Stomach (tissue), 9 donors: Measurements from ENCODE around the gene RTN4. TPM values are rescaled to one million over a fixed set of nuclear protein-coding genes. Genes with fewer than 3 reads are reported as not detected.
"Not testable (repeated sequence)": the region's sequence is repeated elsewhere in the genome, so short reads cannot be mapped to it uniquely, and the experiment has no call there.

Experiments
- DNase-seq, 2 donors: peaks; one replicate each; pipeline versions ENCODE4 v3.0.0 to v3.0.0-alpha.2; 2013 to 2019
- H3K27ac ChIP-seq, 5 donors: fragments of 200-600 bp in 4 of 5; sonication (generic) in 4 of 5; one replicate each; pipeline ENCODE4 v1.5.1; 2013 to 2019; ENCODE audit warnings: mild to moderate bottlenecking in 1 of 5, moderate library complexity in 1 of 5
- H3K27me3 ChIP-seq, 3 donors: fragments of 200-600 bp; sonication (generic); one replicate each; pipeline ENCODE4 v1.5.1; 2017 to 2019; ENCODE audit warnings: mixed run types in 1 of 3
- H3K36me3 ChIP-seq, 4 donors: fragments of 200-600 bp; sonication (generic); 1 replicate in 3 of 4; 2 replicates in 1 of 4; pipeline ENCODE4 v1.5.1; 2016 to 2019
- H3K4me1 ChIP-seq, 4 donors: fragments of 200-600 bp; sonication (generic); one replicate each; pipeline ENCODE4 v1.5.1; 2016 to 2019
- H3K4me3 ChIP-seq, 4 donors: fragments of 200-600 bp; sonication (generic) in 3 of 4; one replicate each; pipeline ENCODE4 v1.5.1; 2016 to 2019; ENCODE audit warnings: mild to moderate bottlenecking in 1 of 4
- H3K9me3 ChIP-seq, 4 donors: fragments of 200-600 bp; sonication (generic); one replicate each; pipeline ENCODE4 v1.5.1; 2016 to 2019
- EP300 ChIP-seq: sonication (generic); formaldehyde crosslinking; IDR thresholded peaks from one replicate; pipeline ENCODE4 v1.6.1; 2017; ENCODE audit warnings: antibody characterized with exemption
- POLR2A ChIP-seq, 4 donors: fragments of 450-650 bp; IDR thresholded peaks; one replicate each; pipeline ENCODE4 v1.6.1; 2016; ENCODE audit warnings: antibody characterized with exemption in 4 of 4, control low read depth in 2 of 4, mild to moderate bottlenecking in 1 of 4, moderate library complexity in 1 of 4
- POLR2AphosphoS5 ChIP-seq, 3 donors: sonication (generic); formaldehyde crosslinking; IDR thresholded peaks; one replicate each; pipeline ENCODE4 v1.6.1; 2016; ENCODE audit warnings: antibody characterized with exemption in 3 of 3
- WGBS, 5 donors: extraction: QIAGEN DNeasy Blood & Tissue Kit in 3 of 5; methylation state at CpG; one replicate each; pipeline versions ENCODE4 v1.1.5 to v1.1.7; 2013 to 2018; 5-methylcytosine and 5-hydroxymethylcytosine counted together
- intact Hi-C: fragments of 100-400 bp; cut with DNase I; formaldehyde crosslinking; loops from one replicate; pipeline ENCODE4 v1.15.1; 2023; ENCODE audit warnings: low total_unique reads
- polyA plus RNA-seq, 3 donors: library from polyadenylated mRNA; stranded (reverse); fragments of 200-250 nt; gene quantifications; one replicate each; pipeline ENCODE4 v1.2.3, GENCODE V29; 2013
- total RNA-seq, 5 donors: library from RNA; depleted of rRNA; stranded (reverse); fragments of >200 nt; gene quantifications; one replicate each; pipeline versions ENCODE4 v1.1.0 to v1.2.3, GENCODE V29; 2014 to 2016
- TF ChIP-seq, protein P1 (sequence below), 7 experiments: fragments of 450-650 bp in 4 of 7; fragments of 200-600 bp in 3 of 7; sonication (generic) in 3 of 7; IDR thresholded peaks; one replicate each; pipeline ENCODE4 v1.5.1; 2016 to 2019; ENCODE audit warnings: antibody characterized with exemption in 7 of 7, control low read depth in 2 of 7, mild to moderate bottlenecking in 1 of 7
- donor health status: healthy with polysubstance abuse.
- donor health status: Bipolar disorder and iron deficiency.
- donor health status: healthy.

The RTN4 gene
- total and polyA plus RNA-seq, 8 donors, result 40.8 to 463 (median 126) TPM

DNA sequence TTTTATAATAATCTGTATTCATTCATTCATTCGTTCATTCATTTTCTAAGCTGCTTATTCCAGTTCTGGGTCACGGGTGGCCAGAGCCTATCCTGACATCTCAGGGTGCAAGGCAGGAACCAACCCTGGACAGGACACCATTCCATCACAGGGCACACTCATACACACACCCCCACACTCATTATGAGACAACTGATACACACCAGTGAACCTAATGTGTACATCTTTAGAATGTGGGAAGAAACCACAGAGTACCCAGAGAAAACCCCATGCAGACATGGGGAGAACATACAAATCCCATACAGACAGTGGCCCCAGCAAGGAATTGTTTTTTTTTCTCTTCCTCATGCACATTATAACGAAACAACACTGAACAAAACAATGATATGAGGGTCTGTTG, 54.7 kb downstream of the RTN4 start:
- no peaks in the 10 kb centered on the region for H3K9me3 ChIP-seq
- no peaks in the 10 kb centered on the region for H3K36me3 ChIP-seq
- no peak for DNase-seq
- H3K27me3 ChIP-seq, result no peaks in the 10 kb centered on the region
- TF ChIP-seq POLR2A (IDR thresholded peaks at IDR 0.05) (no peak), POLR2AphosphoS5 (IDR thresholded peaks at IDR 0.05) (no peak), EP300 (no peak)
- TF ChIP-seq, protein P1, sequence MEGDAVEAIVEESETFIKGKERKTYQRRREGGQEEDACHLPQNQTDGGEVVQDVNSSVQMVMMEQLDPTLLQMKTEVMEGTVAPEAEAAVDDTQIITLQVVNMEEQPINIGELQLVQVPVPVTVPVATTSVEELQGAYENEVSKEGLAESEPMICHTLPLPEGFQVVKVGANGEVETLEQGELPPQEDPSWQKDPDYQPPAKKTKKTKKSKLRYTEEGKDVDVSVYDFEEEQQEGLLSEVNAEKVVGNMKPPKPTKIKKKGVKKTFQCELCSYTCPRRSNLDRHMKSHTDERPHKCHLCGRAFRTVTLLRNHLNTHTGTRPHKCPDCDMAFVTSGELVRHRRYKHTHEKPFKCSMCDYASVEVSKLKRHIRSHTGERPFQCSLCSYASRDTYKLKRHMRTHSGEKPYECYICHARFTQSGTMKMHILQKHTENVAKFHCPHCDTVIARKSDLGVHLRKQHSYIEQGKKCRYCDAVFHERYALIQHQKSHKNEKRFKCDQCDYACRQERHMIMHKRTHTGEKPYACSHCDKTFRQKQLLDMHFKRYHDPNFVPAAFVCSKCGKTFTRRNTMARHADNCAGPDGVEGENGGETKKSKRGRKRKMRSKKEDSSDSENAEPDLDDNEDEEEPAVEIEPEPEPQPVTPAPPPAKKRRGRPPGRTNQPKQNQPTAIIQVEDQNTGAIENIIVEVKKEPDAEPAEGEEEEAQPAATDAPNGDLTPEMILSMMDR (IDR thresholded peaks at IDR 0.05), result no peak
- 89 to 97% (median 93%) methylated on average over 3 of the region's 3 CpGs for WGBS, 5 donors
- peaks cover 11 to 99% (median 67%) of the 10 kb centered on the region in 4 donors for H3K4me1 ChIP-seq
- intact Hi-C loops, result no loop called here
- H3K27ac ChIP-seq, result no peak overlapping the region
- no peak overlapping the region for H3K4me3 ChIP-seq

DNA sequence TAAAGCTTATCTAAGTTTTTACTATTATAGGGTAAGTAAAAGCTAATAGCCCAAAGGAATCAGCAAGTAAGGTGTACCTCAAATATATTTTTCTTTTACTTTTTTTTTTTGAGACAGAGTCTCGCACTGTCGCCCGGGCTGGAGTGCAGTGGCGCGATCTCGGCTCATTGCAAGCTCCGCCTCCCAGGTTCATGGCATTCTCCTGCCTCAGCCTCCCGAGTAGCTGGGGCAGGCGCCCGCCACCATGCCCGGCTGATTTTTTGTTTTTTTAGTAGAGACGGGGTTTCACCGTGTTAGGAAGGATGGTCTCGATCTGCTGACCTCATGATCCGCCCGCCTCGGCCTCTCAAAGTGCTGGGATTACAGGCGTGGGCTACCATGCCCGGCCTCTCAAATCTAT, 59.6 kb downstream of the RTN4 start:
- H3K9me3 ChIP-seq, DNase-seq, H3K27ac ChIP-seq, H3K27me3 ChIP-seq, H3K4me3 ChIP-seq, intact Hi-C loops: not testable (repeated sequence)
- Histone ChIP-seq H3K36me3 (peaks cover 0 to 16% (median 8%) of the 10 kb centered on the region in 4 donors), H3K4me1 (peaks cover 6 to 96% (median 52%) of the 10 kb centered on the region in 4 donors)
- 96 to 98% (median 97%) methylated on average over 19 of the region's 19 CpGs for WGBS, 5 donors

- 63 to 72% (median 64%) methylated on average over 3 of the region's 3 CpGs for WGBS, 5 donors
- intact Hi-C loops, result no loop called here
- Histone ChIP-seq H3K27ac (no peak overlapping the region), H3K9me3 (no peaks in the 10 kb centered on the region), H3K4me3 (no peak overlapping the region), H3K36me3 (peaks cover 0 to 22% (median 10%) of the 10 kb centered on the region in 4 donors), H3K4me1 (peaks cover 10 to 95% (median 52%) of the 10 kb centered on the region in 4 donors), H3K27me3 (no peaks in the 10 kb centered on the region)
- no peak for TF ChIP-seq POLR2AphosphoS5 (IDR thresholded peaks at IDR 0.05)
- TF ChIP-seq POLR2A (IDR thresholded peaks at IDR 0.05), result no peak
- no peak for TF ChIP-seq EP300
- TF ChIP-seq, protein P1 (IDR thresholded peaks at IDR 0.05), result no peak
- DNase-seq, result no peak
These were observed 61.6 kb downstream of the RTN4 start for GRCh38 chr2:54988612-54989011.

- H3K36me3 ChIP-seq, result peaks cover 0 to 35% (median 21%) of the 10 kb centered on the region in 4 donors
- intact Hi-C loops, result no loop called here
- peak in 1 of 2 donors; percentile 72 for DNase-seq
- no peak overlapping the region for H3K4me3 ChIP-seq
- TF ChIP-seq EP300 (no peak), POLR2A (IDR thresholded peaks at IDR 0.05) (no peak), POLR2AphosphoS5 (IDR thresholded peaks at IDR 0.05) (no peak)
- TF ChIP-seq, protein P1 (IDR thresholded peaks at IDR 0.05), result no peak
- peaks cover 12 to 92% (median 50%) of the 10 kb centered on the region in 4 donors for H3K4me1 ChIP-seq
- 34 to 56% (median 48%) methylated on average over 3 of the region's 3 CpGs for WGBS, 5 donors
- no peaks in the 10 kb centered on the region for H3K9me3 ChIP-seq
- no peaks in the 10 kb centered on the region for H3K27me3 ChIP-seq
- no peak overlapping the region for H3K27ac ChIP-seq
These were observed 64.0 kb downstream of the RTN4 start for GRCh38 chr2:54986264-54986663.

- H3K4me3 ChIP-seq, result no peak overlapping the region
- H3K4me1 ChIP-seq, result peaks cover 10 to 97% (median 54%) of the 10 kb centered on the region in 4 donors
These were observed 65.8 kb downstream of the RTN4 start for GRCh38 chr2:54984476-54984875.

More at GRCh38 chr2:54984476-54984875, 65.8 kb downstream of the RTN4 start:
- Histone ChIP-seq H3K36me3 (peaks cover 0 to 44% (median 22%) of the 10 kb centered on the region in 4 donors), H3K27me3 (no peaks in the 10 kb centered on the region), H3K27ac (no peak overlapping the region), H3K9me3 (no peaks in the 10 kb centered on the region)
- intact Hi-C loops, result no loop called here
- TF ChIP-seq POLR2A (IDR thresholded peaks at IDR 0.05), result no peak
- TF ChIP-seq, protein P1 (IDR thresholded peaks at IDR 0.05), result no peak
- no peak for TF ChIP-seq POLR2AphosphoS5 (IDR thresholded peaks at IDR 0.05)
- TF ChIP-seq EP300, result no peak
- no peak for DNase-seq
